GDM1 (cell line): ENCODE results near the gene CRYL1.

ENCODE experiments used
- DNase-seq: peaks from one replicate; lab custom pipeline; 2025; lab: John Stamatoyannopoulos, UW

CRYL1 gene

DNA sequence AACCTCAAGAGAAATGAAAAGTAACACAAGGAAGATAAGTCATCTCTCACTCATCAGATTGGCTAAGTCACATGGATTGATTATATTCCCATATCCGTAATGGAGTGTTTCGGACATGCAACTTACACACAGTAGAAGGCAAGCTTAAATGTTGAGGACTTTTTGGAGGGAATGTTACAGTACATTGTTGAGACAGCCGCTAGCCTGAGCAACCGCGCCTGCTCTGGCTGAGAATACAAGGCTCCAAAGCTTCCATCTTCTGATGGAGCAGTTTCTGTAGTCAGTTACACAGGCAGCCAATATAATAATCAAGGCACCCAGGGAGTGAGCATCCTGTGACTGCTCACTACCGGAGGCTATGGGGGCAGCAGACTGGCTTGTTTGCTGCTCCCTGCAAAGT lies 1.0 kb upstream of the CRYL1 start:
- DNase-seq = no peak

DNA sequence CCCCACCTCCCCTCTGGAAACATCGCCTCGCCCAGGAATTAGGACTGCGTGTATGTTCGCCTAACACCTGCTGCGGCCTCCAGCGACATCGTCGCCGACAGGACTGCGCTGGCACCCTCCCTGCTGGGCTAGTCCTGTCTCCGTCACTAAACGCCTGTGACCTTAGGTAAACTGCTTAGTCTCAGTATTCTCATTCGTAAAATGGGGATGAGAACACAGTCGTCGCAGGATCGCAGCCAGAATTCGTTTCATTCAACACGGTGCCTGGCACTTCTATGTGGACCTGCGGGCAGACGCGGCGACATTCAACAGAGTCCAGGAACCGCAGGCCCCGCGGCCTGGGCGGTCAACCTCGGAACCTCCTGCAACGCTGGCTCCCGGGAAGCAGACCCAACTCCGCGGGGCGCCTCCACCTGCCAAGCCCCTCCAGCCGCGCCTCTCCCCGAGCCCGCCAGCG lies 485 bp downstream of the CRYL1 start:
- DNase-seq = peak; percentile 37

DNA sequence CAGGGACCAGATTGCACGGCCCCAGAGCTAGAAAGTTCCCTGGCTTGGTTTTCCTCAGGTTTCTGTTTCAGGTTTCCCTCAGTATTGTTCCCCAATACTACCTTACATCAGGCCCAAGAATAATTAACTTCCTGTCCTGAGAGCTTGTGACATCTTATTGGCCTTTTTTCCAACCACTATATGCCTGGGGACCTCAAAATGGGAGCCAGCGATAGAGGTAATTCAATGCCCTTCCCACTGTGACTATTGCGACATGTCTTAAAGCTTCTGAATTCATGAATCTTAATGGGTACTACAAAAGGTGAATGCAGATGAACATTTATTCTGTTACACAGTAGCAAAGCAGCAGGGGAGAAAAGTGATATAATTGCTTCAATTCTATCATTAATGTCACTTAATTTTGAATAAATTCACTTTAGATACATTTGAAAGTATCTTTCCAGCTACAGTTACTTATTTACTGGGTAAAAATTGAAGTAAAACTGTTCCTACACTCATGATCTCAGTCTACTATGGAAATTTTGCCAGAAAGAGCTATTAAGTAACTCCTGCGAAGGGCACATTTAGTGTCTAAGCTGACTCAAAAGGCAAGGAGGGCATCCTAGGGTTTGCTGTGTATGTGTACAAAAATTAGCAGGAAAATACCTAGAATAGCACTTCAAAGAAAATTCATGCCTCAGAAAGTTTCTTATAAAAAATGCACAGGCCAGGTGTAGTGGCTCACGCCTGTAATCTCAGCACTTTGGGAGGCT lies 4.1 kb downstream of the CRYL1 start:
- no peak for DNase-seq

DNA sequence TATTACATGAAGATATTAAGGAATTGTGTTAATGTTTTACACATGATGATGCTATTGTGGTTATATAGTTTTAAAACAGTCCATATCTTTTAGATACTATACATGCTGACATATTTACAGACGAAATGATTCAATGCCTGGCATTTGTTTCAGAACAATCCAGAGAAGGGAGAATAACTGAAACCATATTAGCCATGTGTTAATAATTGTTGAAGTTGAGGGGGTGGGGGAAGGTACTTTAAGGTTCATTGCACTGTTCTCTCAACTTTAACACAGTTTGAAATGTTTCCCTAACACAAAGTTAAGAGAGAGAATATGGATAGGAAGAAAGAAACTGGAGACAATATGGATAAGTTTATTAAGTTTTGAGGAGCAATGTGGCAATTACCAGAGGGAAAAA lies 5.8 kb downstream of the CRYL1 start:
- DNase-seq = no peak

DNA sequence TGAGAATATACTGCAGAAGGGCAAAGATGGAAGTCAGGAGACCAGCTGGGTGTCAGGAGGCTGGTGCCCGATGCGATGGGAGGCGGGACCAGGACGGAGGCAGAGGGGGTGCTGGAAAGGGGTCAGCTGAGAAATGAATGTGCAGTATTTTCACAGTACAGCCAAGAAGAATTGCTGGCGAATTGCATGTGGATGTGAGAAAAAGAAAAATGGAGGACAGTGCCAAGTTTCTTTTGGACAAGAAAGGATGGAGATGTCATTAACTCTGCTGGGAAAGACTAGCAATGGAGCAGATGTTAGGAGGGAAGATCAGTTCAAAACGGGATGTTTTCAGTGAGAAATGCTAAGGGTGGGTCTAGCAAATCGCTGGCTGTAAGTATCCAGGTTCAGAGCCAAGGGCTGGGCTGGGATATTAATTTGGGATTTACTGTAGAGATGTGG lies 7.0 kb downstream of the CRYL1 start:
- DNase-seq = no peak

DNA sequence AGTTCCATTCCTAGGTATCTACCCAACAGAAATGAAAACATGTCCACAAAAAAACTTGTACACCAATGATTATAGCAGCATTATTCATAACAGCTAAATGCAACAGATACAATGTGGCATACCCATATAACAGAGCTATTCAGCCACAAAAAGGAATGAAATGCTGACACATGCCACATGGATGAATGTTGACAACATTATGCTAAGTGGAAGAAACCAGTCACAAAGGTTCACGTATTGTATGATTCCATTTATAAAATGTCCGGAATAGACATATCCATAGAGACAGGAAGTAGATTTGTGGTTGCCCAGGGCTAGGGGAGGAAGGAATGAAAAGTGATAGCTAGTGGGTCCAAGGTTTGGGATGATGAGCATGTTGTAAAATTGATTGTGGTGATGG lies 10.8 kb downstream of the CRYL1 start:
- DNase-seq = no peak

DNA sequence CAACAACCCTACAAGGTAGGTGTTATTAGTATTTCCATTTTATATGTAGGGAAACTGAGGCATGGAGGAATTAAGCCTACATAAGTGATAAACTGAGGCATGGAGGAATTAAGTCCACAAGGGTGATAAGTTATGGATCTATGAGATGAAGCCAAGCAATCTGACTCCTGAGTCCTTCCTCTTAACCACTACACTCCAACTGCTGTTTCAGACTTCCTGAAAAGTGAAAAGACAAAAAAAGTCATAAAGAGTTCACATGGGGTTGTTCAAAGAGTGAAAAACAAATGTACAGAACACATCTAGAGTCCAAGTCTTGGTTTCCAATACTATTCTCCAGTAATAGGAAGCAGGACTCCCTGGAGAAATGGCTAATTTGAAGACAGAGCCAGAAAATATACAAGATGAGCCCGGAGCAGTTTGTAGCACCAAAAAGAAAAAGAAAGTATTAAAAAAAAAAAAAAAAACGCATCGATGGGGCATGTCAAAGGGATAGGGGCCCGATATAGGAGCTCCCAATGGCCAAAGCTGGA lies 12.1 kb downstream of the CRYL1 start:
- DNase-seq = no peak

DNA sequence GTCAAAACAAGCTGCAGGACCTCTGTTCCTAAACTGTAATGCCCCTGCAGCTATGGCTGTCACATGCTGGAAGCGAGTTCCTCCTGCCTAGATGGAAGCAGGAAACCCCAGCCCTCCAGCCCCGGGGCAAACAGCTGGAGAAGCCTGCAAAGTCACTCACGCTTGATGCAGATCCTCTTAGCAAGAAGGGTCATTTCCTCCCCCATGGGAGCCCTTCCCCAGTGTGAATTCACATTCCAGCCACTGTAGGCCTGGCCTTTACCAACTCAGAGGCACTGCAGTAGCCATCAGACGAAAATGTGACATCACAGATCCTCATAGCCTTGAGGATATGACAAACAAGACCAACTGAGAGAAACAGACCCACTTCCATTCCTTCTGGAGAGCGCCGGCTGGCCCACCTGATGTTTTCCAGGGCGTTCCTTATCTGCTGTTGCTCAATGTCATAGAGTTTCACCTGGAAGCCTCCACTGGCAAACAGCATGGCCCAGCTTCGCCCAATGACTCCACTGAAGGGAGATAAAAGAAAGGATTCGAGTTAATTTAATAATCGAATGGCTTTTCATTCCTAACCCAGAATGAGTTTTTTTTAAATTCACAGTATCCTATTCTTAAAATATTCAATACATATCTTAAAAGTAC lies 13.5 kb downstream of the CRYL1 start:
- peak; percentile 46 for DNase-seq

DNA sequence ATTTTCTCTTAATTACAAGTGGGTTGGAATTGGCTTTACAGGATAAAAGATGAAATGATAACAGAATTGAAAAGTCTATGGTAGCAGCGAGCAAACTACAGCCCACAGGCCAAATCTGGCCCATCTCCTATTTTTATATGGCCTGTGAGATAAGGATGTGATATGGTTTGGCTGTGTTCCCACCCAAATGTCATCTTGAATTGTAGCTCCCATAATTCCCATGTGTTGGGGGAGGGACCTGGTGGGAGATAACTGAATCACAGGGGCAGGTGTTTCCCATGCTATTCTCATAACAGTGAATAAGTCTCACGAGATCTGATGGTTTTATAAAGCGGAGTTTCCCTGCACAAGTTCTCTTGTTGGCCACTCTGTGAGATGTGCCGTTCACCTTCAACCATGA lies 19.0 kb downstream of the CRYL1 start:
- DNase-seq = no peak

DNA sequence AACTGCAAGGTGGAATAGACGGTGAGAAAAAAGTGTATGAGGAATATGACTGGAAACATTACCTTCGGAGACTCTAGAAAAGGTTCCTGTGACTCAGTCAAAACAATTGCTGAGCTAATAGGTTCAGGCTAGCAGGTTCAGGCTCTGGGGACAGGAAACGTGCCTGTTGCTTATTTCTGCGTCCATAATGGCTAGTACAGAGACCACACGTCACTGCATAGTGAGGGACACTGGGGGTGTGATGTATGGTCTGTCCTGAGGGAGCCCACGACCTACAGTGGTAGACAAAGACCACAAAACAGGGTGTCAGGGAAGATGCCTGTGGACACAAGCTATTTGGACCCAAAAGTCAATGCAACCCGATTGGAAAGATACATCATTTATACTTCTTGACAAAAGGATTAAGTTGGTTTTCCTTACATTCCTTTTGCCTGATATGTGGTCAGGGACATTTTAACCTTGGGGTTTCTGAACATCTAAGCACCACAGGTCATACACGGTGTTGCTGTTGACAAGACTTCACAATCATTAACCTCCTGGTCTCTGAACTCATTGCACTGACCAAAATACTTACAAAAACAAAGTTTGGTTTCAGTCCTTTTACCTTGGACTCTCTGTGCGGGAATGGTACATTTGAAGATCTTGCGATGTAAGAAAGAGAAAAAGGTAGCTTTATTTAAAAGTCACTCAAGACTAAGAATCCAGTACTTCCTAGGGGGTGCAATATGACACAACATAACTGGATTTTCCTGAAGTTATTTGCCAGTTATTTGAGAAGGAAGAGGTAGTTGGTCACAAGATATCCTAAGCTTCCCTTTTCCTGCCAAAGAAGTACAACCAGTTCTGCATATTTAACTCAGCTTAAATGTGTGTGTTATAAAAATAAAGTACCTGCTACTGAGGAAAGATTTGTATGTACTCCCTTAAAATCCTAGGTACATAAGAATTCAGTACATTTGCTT lies 20.0 kb downstream of the CRYL1 start:
- DNase-seq = no peak

DNA sequence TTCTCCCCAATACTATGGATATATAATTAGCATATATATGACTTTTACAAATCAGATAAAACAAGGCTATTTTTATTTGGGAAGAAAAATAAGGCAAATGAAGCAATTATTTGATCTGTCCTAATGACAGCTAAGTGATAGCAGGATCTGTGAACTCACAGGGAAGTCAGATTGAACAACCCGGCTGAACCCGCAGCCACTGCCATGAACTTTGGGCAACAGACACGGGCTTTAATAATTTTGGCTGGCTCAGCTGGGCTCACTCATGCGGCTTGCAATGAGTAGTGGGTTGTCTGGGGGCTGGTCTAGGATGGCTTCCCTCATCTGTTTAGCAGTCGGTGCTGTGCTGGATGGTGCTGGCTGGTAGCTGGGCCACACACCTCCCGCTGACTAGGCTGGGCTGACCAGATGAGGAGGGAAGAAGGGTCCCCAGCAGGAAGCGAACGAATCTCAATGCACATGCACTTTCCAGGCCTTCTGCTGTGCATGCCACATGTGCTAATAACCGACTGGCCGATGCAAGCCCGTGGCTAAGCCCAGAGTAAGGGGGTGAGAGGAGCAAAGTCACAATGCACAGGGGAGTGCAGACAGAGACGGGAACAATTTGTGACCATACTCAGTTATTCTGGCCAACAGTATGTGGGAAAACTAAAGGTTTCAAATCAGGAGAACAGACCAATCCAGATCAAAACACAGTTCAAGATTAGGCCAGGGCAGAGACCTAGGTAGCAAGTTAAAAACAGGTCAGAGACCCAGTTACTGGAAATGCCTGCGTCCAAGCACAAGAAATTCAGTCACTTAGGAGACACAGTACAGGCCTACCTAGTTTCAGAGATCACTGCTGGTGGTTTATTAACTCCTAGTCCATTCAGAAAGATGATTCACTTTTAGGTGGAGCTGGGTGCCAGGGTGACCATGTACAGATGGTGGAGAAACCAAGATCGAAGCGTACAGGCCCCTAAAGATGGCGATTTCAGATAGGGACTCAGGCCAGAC lies 22.3 kb downstream of the CRYL1 start:
- no peak for DNase-seq

DNA sequence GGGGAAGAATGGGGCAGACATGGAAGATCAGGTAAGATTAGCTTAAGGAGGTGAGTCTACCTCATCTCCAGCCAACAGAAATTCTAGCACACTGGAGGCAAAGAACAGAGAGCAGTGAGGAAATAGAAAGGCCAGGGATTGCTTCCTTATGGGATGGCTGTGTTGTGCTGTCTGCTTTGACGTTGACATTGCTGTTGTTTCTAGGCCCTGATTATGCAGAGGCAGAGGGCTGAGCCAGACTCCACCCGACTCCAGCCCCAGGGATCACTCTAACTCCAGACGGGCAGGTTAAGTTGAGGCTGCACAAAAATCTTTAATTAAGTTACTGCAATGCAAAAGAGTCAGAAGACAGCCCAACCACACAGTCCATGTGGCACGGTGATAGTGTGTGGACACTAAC lies 24.1 kb downstream of the CRYL1 start:
- DNase-seq = no peak

DNA sequence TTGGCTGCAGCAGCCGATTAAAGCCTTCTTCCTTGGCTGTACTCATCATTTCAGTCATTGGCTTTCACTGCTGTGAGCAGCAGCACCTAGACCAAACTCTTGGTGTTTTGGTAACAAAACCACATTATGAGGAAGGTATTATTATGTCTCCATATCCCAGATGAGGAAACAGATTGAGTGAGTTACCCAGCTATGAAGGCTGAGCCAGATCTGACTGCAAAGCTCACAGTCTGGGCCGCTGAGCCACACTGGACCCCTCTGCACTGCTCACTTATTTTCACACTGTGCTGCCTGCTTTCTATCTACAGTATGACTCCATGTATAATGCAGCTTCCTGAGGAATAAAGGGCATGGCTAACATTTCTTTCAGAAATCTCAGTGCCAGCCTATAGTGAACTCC lies 24.5 kb downstream of the CRYL1 start:
- DNase-seq = no peak

DNA sequence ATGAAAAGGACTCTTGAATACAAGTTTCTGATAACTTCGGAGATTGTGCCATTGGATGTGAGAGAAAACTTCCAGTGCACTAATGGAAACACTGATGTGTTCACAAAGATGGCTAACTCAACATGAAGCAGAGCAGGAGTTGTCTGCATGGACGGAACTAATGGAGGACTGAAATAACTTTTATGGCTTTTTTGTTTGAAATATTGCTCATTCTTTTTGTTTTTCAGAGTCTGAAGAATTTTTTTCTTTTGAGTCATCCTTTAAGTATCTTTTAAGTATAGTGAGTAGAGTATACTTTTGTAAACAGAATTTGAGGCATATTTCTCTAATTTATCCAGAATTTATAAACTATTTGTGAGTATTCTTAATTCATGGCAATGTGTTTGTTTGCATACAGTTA lies 25.7 kb downstream of the CRYL1 start:
- no peak for DNase-seq

DNA sequence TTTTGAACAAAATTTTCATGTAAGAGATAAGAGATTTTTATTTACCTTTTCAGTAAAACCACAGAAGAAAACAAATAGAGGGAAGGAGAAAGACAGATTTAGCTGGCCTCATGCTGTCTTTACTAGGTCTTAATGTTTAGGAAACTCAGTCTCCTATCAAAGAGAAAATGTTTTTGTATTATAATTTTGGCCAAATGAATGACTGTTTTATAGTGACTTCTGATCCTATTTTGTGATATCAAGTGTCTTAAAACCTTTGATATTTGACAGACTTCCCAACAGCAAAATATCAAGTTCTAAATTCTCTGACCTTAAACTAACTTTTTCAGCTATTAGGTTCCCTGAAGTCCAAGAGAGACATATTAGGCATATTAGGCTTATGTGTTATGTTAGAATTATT lies 27.0 kb downstream of the CRYL1 start:
- DNase-seq = no peak

DNA sequence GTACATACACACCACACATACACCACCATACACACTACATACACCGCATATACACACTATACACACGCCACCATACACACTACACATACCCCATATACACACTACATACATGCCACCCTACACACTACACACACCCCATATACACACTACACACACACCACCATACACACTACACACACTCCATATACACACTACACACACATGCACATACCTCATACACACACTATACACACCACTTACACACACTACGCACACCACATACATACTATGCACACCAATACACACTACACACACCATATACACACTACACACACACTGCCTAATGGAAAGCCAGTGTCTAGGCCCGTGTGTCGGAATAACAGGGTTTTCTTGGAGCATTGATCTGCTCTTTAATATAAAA lies 27.5 kb downstream of the CRYL1 start:
- DNase-seq = no peak

DNA sequence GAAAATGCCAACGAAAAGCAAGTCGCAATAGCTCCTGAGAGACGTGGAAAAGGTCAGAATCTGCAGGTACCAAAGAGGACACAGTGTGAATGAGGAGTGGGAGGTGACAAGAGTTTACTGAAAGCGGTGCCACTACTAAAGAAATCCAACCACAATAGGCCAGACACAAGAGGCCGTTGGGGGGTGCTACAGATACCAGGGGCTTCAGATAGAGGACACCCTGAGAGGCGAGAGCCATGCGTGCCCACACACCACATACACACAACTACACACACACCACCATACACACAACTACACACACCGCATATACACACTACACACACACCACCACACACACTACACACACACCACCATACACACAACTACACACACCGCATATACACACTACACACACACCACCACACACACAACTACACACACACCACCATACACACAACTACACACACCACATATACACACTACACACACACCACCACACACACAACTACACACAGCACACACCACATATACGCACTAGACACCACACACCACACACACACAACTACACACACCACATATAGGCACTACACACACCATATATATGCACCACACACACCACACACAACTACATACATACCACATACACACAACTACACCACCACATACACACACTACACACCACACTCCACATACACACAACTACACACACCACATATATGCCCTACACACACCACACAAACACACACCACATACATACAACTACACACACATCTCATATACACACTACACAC lies 28.5 kb downstream of the CRYL1 start:
- DNase-seq = no peak

DNA sequence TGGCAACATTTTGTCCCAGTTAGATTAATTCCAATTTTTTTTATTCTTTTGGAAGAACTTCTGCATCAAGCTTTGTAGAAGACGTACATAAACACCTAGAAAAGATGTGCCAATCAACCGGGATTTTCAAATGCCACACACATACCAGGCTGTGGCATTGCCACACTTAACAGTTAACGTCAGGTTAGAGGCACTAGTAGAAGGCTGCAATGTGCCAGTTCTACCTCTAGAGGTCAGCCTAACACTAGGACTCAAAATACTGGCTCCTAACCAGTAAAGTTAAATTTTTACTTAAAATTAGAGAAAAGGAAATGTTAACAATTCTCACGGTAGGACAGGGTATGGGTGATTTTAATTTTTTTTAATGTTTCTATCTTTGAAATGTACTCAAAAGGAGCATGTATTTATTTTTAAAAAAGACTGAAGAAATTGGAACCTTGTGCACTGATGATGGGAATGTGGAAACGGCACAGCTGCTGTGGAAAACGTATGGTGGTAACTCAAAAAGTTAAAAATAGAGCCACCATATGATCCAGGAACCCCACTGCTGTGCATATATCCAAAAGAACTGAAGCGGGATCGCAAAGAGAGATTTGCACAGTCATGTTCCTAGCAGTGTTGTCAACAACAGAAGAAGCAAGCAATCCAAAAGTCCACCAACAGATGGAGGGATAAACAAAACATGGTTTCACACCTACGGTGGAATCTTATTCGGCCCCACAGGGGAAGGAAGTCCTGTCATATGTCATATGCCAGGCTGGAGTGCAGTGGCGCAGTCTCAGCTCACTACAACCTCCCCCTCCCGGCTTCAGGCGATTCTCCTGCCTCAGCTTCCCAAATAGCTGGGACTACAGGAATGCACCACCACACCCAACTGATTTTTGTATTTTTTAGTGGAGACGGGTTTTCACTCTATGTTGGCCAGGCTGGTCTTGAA lies 30.3 kb downstream of the CRYL1 start:
- DNase-seq = peak; percentile 45

DNA sequence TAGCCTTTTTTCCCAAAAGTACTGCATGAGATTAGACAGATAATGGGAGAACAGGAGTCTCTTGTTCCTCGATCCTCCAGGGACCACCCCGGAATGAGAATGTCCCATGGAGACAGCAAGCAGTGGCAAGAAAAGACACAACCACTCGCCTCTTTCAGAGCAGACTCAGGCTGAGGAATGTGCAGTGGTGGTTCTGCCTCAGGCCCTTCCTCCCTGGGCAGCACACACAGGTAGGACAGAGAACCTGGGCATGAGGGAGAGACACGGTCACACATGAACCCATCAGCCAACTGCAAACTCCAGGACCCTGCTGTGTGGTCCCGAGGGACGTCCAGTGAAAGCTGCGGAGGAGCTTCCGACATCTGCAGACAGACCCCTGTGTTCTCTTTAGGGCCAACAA lies 31.0 kb downstream of the CRYL1 start:
- DNase-seq = no peak
